Measurements from ENCODE around the gene GPC1. TPM values are rescaled to one million over a fixed set of nuclear protein-coding genes. Genes with fewer than 3 reads are reported as not detected.

The GPC1 gene
- total RNA-seq, 1 donor from 2014 or later: 58.0 TPM

GRCh38 chr2:240462073-240462706 lies 26.7 kb downstream of the GPC1 start:
- TF ChIP-seq CTCF (conservative IDR thresholded peaks at IDR 0.05): no peak
- Mint-ChIP-seq H3K4me1 (ENCODE audit: unreplicated experiment) (peaks cover 3% of the 10 kb centered on the region), H3K27me3 (no peaks in the 10 kb centered on the region), H3K36me3 (no peaks in the 10 kb centered on the region), H3K9me3 (no peaks in the 10 kb centered on the region), H3K27ac (no peak overlapping the region), H3K4me3 (no peak overlapping the region)
- DNase-seq (ENCODE audit: extremely low spot score, unreplicated experiment): no peak

- H3K27me3 Mint-ChIP-seq: no peaks in the 10 kb centered on the region
- TF ChIP-seq CTCF (conservative IDR thresholded peaks at IDR 0.05): no peak
- H3K4me1 Mint-ChIP-seq (ENCODE audit: unreplicated experiment): peaks cover 3% of the 10 kb centered on the region
- no peak overlapping the region for H3K4me3 Mint-ChIP-seq
- no peaks in the 10 kb centered on the region for H3K36me3 Mint-ChIP-seq
- no peaks in the 10 kb centered on the region for H3K9me3 Mint-ChIP-seq
- H3K27ac Mint-ChIP-seq: no peak overlapping the region
- no peak for DNase-seq (ENCODE audit: extremely low spot score, unreplicated experiment)
These were observed 27.3 kb downstream of the GPC1 start for GRCh38 chr2:240462707-240463273.

GRCh38 chr2:240463274-240463865 lies 27.9 kb downstream of the GPC1 start:
- Mint-ChIP-seq H3K4me1 (ENCODE audit: unreplicated experiment) (no peaks in the 10 kb centered on the region), H3K27ac (peak overlapping the region; percentile 23), H3K36me3 (no peaks in the 10 kb centered on the region), H3K9me3 (no peaks in the 10 kb centered on the region), H3K27me3 (no peaks in the 10 kb centered on the region), H3K4me3 (no peak overlapping the region)
- TF ChIP-seq CTCF (conservative IDR thresholded peaks at IDR 0.05): no peak
- peak; percentile 69 for DNase-seq (ENCODE audit: extremely low spot score, unreplicated experiment)

GRCh38 chr2:240463866-240464481 lies 28.5 kb downstream of the GPC1 start:
- no peaks in the 10 kb centered on the region for H3K4me1 Mint-ChIP-seq (ENCODE audit: unreplicated experiment)
- H3K27me3 Mint-ChIP-seq: no peaks in the 10 kb centered on the region
- DNase-seq (ENCODE audit: extremely low spot score, unreplicated experiment): no peak
- no peaks in the 10 kb centered on the region for H3K9me3 Mint-ChIP-seq
- H3K4me3 Mint-ChIP-seq: no peak overlapping the region
- H3K27ac Mint-ChIP-seq: peak overlapping the region; percentile 23
- TF ChIP-seq CTCF (conservative IDR thresholded peaks at IDR 0.05): no peak
- H3K36me3 Mint-ChIP-seq: no peaks in the 10 kb centered on the region

- no peak for DNase-seq (ENCODE audit: extremely low spot score, unreplicated experiment)
- H3K4me3 Mint-ChIP-seq: no peak overlapping the region
- H3K27me3 Mint-ChIP-seq: no peaks in the 10 kb centered on the region
- H3K4me1 Mint-ChIP-seq (ENCODE audit: unreplicated experiment): no peaks in the 10 kb centered on the region
- no peaks in the 10 kb centered on the region for H3K9me3 Mint-ChIP-seq
- no peaks in the 10 kb centered on the region for H3K36me3 Mint-ChIP-seq
- no peak overlapping the region for H3K27ac Mint-ChIP-seq
- no peak for TF ChIP-seq CTCF (conservative IDR thresholded peaks at IDR 0.05)
These were observed 29.2 kb downstream of the GPC1 start for GRCh38 chr2:240464514-240465241.
